HEK293 (cell line): Measurements from ENCODE around the gene IGFL3.
A peak's percentile ranks its signal among the peaks of the same experiment; 100 is the strongest.

Experiments used
- CTCF ChIA-PET: fragments of 350-600 bp; formaldehyde crosslinking; extraction: SDS; loops from one replicate; lab custom pipeline; 2021; ENCODE audit warnings: antibody characterized with exemption; lab: Yijun Ruan, JAX
- POLR2A ChIA-PET: fragments of 300-600 bp; formaldehyde crosslinking; extraction: SDS; loops from one replicate; lab custom pipeline; 2020; ENCODE audit warnings: antibody characterized with exemption, inconsistent platforms; lab: Yijun Ruan, JAX
- H3K27ac ChIP-seq: fragments of 200-500 bp; sonication (Bioruptor generic); 2 replicates; pipeline ENCODE4 v1.5.1; 2014; ENCODE audit warnings: low read depth, low read length, control low read depth, inconsistent platforms; ENCODE audit errors: extremely low read depth
- H3K36me3 ChIP-seq, 2 experiments: fragments of 200-500 bp in 1 of 2; sonication (Bioruptor generic) in 1 of 2; 1 replicate in 1 of 2; 2 replicates in 1 of 2; pipeline ENCODE4 v1.5.1; 2014 to 2017; ENCODE audit warnings: inconsistent platforms in 2 of 2, low read length in 2 of 2; ENCODE audit not compliant: control insufficient read depth in 2 of 2, insufficient read depth in 1 of 2
- H3K4me1 ChIP-seq: fragments of 200-500 bp; sonication (Bioruptor generic); 2 replicates; pipeline ENCODE4 v1.5.1; 2014; ENCODE audit warnings: mild to moderate bottlenecking, low read length, inconsistent platforms; ENCODE audit not compliant: control insufficient read depth, insufficient read depth
- H3K4me3 ChIP-seq: 2 replicates; pipeline ENCODE4 v1.5.1; 2011; ENCODE audit warnings: low read depth, mild to moderate bottlenecking, control low read depth, low read length, moderate library complexity
- H3K9me3 ChIP-seq: fragments of 200-500 bp; sonication (Bioruptor generic); 2 replicates; pipeline ENCODE4 v1.5.1; 2014; ENCODE audit warnings: low read depth, low read length, inconsistent platforms; ENCODE audit not compliant: control insufficient read depth, insufficient read depth
- KLF17 ChIP-seq: fragments of 450-650 bp; formaldehyde crosslinking; IDR thresholded peaks from 2 replicates; pipeline ENCODE4 v1.5.1; 2016; ENCODE audit warnings: missing biosample characterization, missing genetic modification characterization
- OSR2 ChIP-seq: fragments of 450-650 bp; formaldehyde crosslinking; IDR thresholded peaks from 2 replicates; pipeline ENCODE4 v1.5.1; 2016; ENCODE audit warnings: missing biosample characterization, missing genetic modification characterization
- PRDM4 ChIP-seq: fragments of 450-650 bp; formaldehyde crosslinking; IDR thresholded peaks from 2 replicates; pipeline ENCODE4 v1.5.1; 2017; ENCODE audit warnings: missing biosample characterization, missing genetic modification characterization
- SCRT1 ChIP-seq: fragments of 450-650 bp; formaldehyde crosslinking; IDR thresholded peaks from 2 replicates; pipeline ENCODE4 v1.5.1; 2016; ENCODE audit warnings: missing biosample characterization, missing genetic modification characterization, borderline replicate concordance
- SP7 ChIP-seq: fragments of 450-650 bp; formaldehyde crosslinking; IDR thresholded peaks from 2 replicates; pipeline ENCODE4 v1.5.1; 2016; ENCODE audit warnings: missing biosample characterization, missing genetic modification characterization
- ZBTB21 ChIP-seq: fragments of 450-650 bp; formaldehyde crosslinking; IDR thresholded peaks from 2 replicates; pipeline ENCODE4 v1.5.1; 2017; ENCODE audit warnings: missing biosample characterization, missing genetic modification characterization
- ZBTB48 ChIP-seq: fragments of 450-650 bp; formaldehyde crosslinking; IDR thresholded peaks from 2 replicates; pipeline ENCODE4 v1.5.1; 2016; ENCODE audit warnings: missing biosample characterization, missing genetic modification characterization
- ZBTB49 ChIP-seq: fragments of 450-650 bp; formaldehyde crosslinking; IDR thresholded peaks from 2 replicates; pipeline ENCODE4 v1.5.1; 2016; ENCODE audit warnings: missing biosample characterization, missing genetic modification characterization, low read depth
- ZFP69B ChIP-seq: fragments of 450-650 bp; formaldehyde crosslinking; IDR thresholded peaks from 2 replicates; pipeline ENCODE4 v1.5.1; 2016; ENCODE audit warnings: missing biosample characterization, missing genetic modification characterization
- ZNF121 ChIP-seq: fragments of 450-650 bp; formaldehyde crosslinking; IDR thresholded peaks from 2 replicates; pipeline ENCODE4 v1.5.1; 2016; ENCODE audit warnings: missing biosample characterization, missing genetic modification characterization
- ZNF132 ChIP-seq: fragments of 450-650 bp; formaldehyde crosslinking; IDR thresholded peaks from 2 replicates; pipeline ENCODE4 v1.5.1; 2017; ENCODE audit warnings: missing biosample characterization, missing genetic modification characterization, borderline replicate concordance
- ZNF184 ChIP-seq: fragments of 450-650 bp; IDR thresholded peaks from 2 replicates; pipeline ENCODE4 v1.5.1; 2018; ENCODE audit warnings: missing biosample characterization, mild to moderate bottlenecking, missing genetic modification characterization
- ZNF23 ChIP-seq: fragments of 450-650 bp; formaldehyde crosslinking; IDR thresholded peaks from 2 replicates; pipeline ENCODE4 v1.5.1; 2016; ENCODE audit warnings: missing biosample characterization, missing genetic modification characterization, borderline replicate concordance
- ZNF302 ChIP-seq: fragments of 450-650 bp; formaldehyde crosslinking; IDR thresholded peaks from 2 replicates; pipeline ENCODE4 v1.5.1; 2016; ENCODE audit warnings: missing biosample characterization, missing genetic modification characterization, low read depth
- ZNF324 ChIP-seq: fragments of 450-650 bp; formaldehyde crosslinking; IDR thresholded peaks from 2 replicates; pipeline ENCODE4 v1.5.1; 2016; ENCODE audit warnings: missing biosample characterization, missing genetic modification characterization
- ZNF335 ChIP-seq: fragments of 450-650 bp; formaldehyde crosslinking; conservative IDR thresholded peaks from 2 replicates; pipeline ENCODE4 v1.5.1; 2016; ENCODE audit warnings: missing biosample characterization, missing genetic modification characterization
- ZNF354C ChIP-seq: fragments of 450-650 bp; formaldehyde crosslinking; IDR thresholded peaks from 2 replicates; pipeline ENCODE4 v1.5.1; 2016; ENCODE audit warnings: missing biosample characterization, missing genetic modification characterization, low read depth, borderline replicate concordance
- ZNF362 ChIP-seq: fragments of 450-650 bp; formaldehyde crosslinking; IDR thresholded peaks from 2 replicates; pipeline ENCODE4 v1.5.1; 2016; ENCODE audit warnings: missing biosample characterization, missing genetic modification characterization
- ZNF449 ChIP-seq: fragments of 450-650 bp; formaldehyde crosslinking; IDR thresholded peaks from 2 replicates; pipeline ENCODE4 v1.5.1; 2017; ENCODE audit warnings: missing biosample characterization, mild to moderate bottlenecking, missing genetic modification characterization, moderate library complexity
- ZNF473 ChIP-seq: fragments of 450-650 bp; formaldehyde crosslinking; IDR thresholded peaks from 2 replicates; pipeline ENCODE4 v1.5.1; 2017; ENCODE audit warnings: missing biosample characterization, missing genetic modification characterization
- ZNF623 ChIP-seq: fragments of 450-650 bp; formaldehyde crosslinking; IDR thresholded peaks from 2 replicates; pipeline ENCODE4 v1.5.1; 2016; ENCODE audit warnings: missing biosample characterization, missing genetic modification characterization
- ZNF626 ChIP-seq: fragments of 450-650 bp; sonication (Bioruptor Pico); formaldehyde crosslinking; IDR thresholded peaks from 2 replicates; pipeline ENCODE4 v1.5.1; 2018; ENCODE audit warnings: missing biosample characterization, missing genetic modification characterization, inconsistent platforms
- ZNF629 ChIP-seq: fragments of 450-650 bp; formaldehyde crosslinking; IDR thresholded peaks from 2 replicates; pipeline ENCODE4 v1.5.1; 2017; ENCODE audit warnings: missing biosample characterization, missing genetic modification characterization
- ZNF701 ChIP-seq: fragments of 450-650 bp; formaldehyde crosslinking; IDR thresholded peaks from 2 replicates; pipeline ENCODE4 v1.5.1; 2016; ENCODE audit warnings: missing biosample characterization, missing genetic modification characterization
- ZNF843 ChIP-seq: fragments of 450-650 bp; formaldehyde crosslinking; IDR thresholded peaks from 2 replicates; pipeline ENCODE4 v1.5.1; 2016; ENCODE audit warnings: missing biosample characterization, missing genetic modification characterization
- ZXDB ChIP-seq: fragments of 450-650 bp; formaldehyde crosslinking; IDR thresholded peaks from 2 replicates; pipeline ENCODE4 v1.5.1; 2016; ENCODE audit warnings: missing biosample characterization, missing genetic modification characterization

The IGFL3 gene

GRCh38 chr19:46133777-46134241, 9.3 kb upstream of the IGFL3 start:
- H3K27ac ChIP-seq = peak overlapping the region; percentile 96
- TF ChIP-seq ZNF843 (tag by site-specific recombination) = no peak
- TF ChIP-seq ZNF449 (tag by site-specific recombination) = peak; percentile 91
- TF ChIP-seq ZNF335 (tag by site-specific recombination) = 0 out of 2 replicates have a peak, but pooled peaks have one; percentile 1
- TF ChIP-seq ZBTB49 (tag by site-specific recombination) = no peak
- TF ChIP-seq KLF17 (tag by site-specific recombination) = no peak
- TF ChIP-seq ZNF23 (tag by site-specific recombination) = no peak
- peak; percentile 45; the same call in 1 of the 2 replicates for TF ChIP-seq ZNF362 (tag by site-specific recombination)
- peak; percentile 83 for TF ChIP-seq PRDM4 (tag by site-specific recombination)
- 0 out of 2 replicates have a peak, but pooled peaks have one; percentile 48 for TF ChIP-seq ZNF626
- TF ChIP-seq ZBTB48 = peak; percentile 70; the same call in 1 of the 2 replicates
- TF ChIP-seq ZNF354C (tag by site-specific recombination) = no peak
- H3K4me3 ChIP-seq = no peak overlapping the region
- peaks cover 10% of the 10 kb centered on the region for H3K4me1 ChIP-seq
- ChIA-PET CTCF (interaction anchor here (0.7 to 2.4 kb wide), 4 partner anchors 51 to 107 kb away, joined by 3 to 5 read pairs (median 3); no protein-coding TSS in a partner anchor), POLR2A (interaction anchor here (1.1 to 1.5 kb wide), 2 partner anchors 18 to 77 kb away, joined by 3 read pairs; no protein-coding TSS in a partner anchor)
- no peaks in the 10 kb centered on the region; the same call in 1 of the 2 replicates for H3K9me3 ChIP-seq
- H3K36me3 ChIP-seq = no peaks in the 10 kb centered on the region

- CTCF ChIA-PET = interaction anchor here (0.6 to 2.4 kb wide), 3 partner anchors 50 to 270 kb away, joined by 3 to 5 read pairs (median 3); no protein-coding TSS in a partner anchor
- POLR2A ChIA-PET = interaction anchor here (1.1 to 1.5 kb wide), 2 partner anchors 17 to 78 kb away, joined by 3 read pairs; no protein-coding TSS in a partner anchor
- Histone ChIP-seq H3K36me3 (no peaks in the 10 kb centered on the region), H3K4me3 (no peak overlapping the region), H3K9me3 (no peaks in the 10 kb centered on the region; the same call in 1 of the 2 replicates), H3K4me1 (peaks cover 10% of the 10 kb centered on the region), H3K27ac (peak overlapping the region; percentile 96)
- no peak for TF ChIP-seq ZNF473 (tag by site-specific recombination)
- no peak for TF ChIP-seq ZNF121
- 0 out of 2 replicates have a peak, but pooled peaks have one; percentile 16 for TF ChIP-seq OSR2 (tag by site-specific recombination)
- 0 out of 2 replicates have a peak, but pooled peaks have one; percentile 28 for TF ChIP-seq ZBTB21 (tag by site-specific recombination)
- TF ChIP-seq ZNF629 (tag by site-specific recombination) = peak; percentile 55; the same call in 1 of the 2 replicates
- no peak for TF ChIP-seq ZNF324 (tag by site-specific recombination)
- no peak for TF ChIP-seq ZNF23 (tag by site-specific recombination)
- no peak for TF ChIP-seq ZNF302 (tag by site-specific recombination)
- TF ChIP-seq ZXDB = no peak
- TF ChIP-seq ZNF701 (tag by site-specific recombination) = no peak
- TF ChIP-seq SP7 (tag by site-specific recombination) = peak; percentile 44
- no peak for TF ChIP-seq ZFP69B (tag by site-specific recombination)
- TF ChIP-seq ZNF132 (tag by site-specific recombination) = no peak
- TF ChIP-seq ZNF623 (tag by site-specific recombination) = no peak
- peak; percentile 91 for TF ChIP-seq SCRT1
- TF ChIP-seq ZNF354C (tag by site-specific recombination) = no peak
- no peak for TF ChIP-seq ZNF184 (tag by site-specific recombination)
Measured at GRCh38 chr19:46133101-46133627, 8.7 kb upstream of the IGFL3 start.
